ENCODE data around the gene CRNKL1. TPM values are rescaled to one million over a fixed set of nuclear protein-coding genes. Genes with fewer than 3 reads are reported as not detected.
A peak's percentile ranks its signal among the peaks of the same experiment; 100 is the strongest.
"Not testable (repeated sequence)": the region's sequence is repeated elsewhere in the genome, so short reads cannot be mapped to it uniquely, and the experiment has no call there.

Gene CRNKL1
- total RNA-seq, 1 donor: 33.7 TPM

DNA sequence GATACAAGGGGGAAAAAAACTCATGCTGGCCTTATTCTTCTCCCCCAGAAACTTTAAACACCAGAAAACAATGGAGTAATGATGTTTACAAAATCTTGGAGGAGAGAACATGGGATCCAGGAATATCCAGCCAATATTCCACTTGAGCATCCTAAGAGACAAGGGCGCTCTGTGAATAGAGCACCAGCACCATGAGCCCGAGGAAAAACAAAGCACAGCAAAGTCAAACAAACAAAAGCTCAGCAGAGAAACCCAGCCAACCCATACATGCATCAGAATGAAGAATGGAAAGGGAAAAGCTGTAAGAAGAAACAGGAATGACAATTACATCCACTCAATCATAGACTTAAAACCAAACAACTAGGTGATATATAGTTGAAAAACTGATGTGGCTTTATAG, 39.7 kb downstream of the CRNKL1 start:
- TF ChIP-seq, protein P1, sequence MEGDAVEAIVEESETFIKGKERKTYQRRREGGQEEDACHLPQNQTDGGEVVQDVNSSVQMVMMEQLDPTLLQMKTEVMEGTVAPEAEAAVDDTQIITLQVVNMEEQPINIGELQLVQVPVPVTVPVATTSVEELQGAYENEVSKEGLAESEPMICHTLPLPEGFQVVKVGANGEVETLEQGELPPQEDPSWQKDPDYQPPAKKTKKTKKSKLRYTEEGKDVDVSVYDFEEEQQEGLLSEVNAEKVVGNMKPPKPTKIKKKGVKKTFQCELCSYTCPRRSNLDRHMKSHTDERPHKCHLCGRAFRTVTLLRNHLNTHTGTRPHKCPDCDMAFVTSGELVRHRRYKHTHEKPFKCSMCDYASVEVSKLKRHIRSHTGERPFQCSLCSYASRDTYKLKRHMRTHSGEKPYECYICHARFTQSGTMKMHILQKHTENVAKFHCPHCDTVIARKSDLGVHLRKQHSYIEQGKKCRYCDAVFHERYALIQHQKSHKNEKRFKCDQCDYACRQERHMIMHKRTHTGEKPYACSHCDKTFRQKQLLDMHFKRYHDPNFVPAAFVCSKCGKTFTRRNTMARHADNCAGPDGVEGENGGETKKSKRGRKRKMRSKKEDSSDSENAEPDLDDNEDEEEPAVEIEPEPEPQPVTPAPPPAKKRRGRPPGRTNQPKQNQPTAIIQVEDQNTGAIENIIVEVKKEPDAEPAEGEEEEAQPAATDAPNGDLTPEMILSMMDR (IDR thresholded peaks at IDR 0.05; ENCODE audit: extremely low read depth, low read depth, low read length): no peak
- Histone ChIP-seq H3K4me2 (ENCODE audit: insufficient read depth, low read length) (no peak overlapping the region), H3K4me1 (ENCODE audit: insufficient read depth, low read length) (peaks cover 17% of the 10 kb centered on the region), H3K9me3 (ENCODE audit: low read depth, low read length) (no peaks in the 10 kb centered on the region), H3K27me3 (ENCODE audit: insufficient read depth, low read length) (no peaks in the 10 kb centered on the region), H2AFZ (ENCODE audit: low read length) (no peak overlapping the region), H3K36me3 (ENCODE audit: insufficient read depth, low read length) (no peaks in the 10 kb centered on the region), H3K4me3 (ENCODE audit: insufficient read depth, low read length) (no peak overlapping the region), H4K20me1 (ENCODE audit: insufficient read depth, low read length) (no peaks in the 10 kb centered on the region), H3K27ac (ENCODE audit: low read depth, low read length) (no peak overlapping the region), H3K79me2 (ENCODE audit: insufficient read depth, low read length) (peaks cover 4% of the 10 kb centered on the region)
- DNase-seq (ENCODE audit: insufficient read length, low spot score, missing footprints): no peak

DNA sequence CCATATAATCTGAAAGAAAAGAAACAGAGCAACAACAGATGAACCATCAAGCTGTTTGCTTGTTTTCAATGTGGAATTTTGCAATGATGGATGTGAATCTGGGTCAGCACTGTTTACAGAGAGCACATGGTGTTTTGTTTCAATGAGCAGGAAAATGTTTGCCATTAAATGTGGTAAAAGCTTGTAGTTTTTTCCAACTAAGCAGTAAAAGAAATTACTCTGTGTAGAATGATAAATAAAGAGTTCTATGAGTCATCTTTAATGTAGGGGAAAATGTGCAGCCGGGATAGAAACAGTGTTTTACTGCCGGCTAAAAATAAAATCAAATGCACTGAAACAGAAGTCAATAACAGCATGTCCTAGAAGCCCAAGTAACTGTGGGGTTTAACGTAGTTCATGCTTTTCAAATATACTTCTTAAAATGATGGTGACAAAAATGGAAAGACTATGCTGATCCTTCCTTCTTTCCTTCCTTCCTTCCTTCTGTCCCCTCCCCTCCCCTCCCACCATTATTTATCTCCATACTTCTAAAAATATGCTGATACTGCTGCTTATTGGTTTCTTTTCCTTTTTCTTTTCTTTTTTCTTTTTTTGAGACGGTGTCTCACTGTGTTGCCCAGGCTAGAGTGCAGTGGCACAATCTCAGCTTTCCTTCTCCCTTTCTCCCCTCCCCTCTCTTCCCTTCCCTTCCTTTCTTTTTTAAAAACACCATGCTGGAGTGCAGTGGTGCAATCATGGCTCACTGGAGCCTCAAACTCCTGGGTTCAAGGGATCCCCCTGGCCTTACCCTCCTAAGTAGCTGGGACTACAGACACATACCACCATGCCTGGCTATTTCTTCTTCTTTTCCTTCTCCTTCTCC, 41.4 kb downstream of the CRNKL1 start:
- TF ChIP-seq, protein P1 (IDR thresholded peaks at IDR 0.05; ENCODE audit: extremely low read depth, low read depth, low read length): no peak
- H3K4me3 ChIP-seq (ENCODE audit: insufficient read depth, low read length): peak overlapping the region; percentile 19
- H3K4me2 ChIP-seq (ENCODE audit: insufficient read depth, low read length): peak overlapping the region; percentile 61
- H3K27me3 ChIP-seq (ENCODE audit: insufficient read depth, low read length): no peaks in the 10 kb centered on the region
- DNase-seq (ENCODE audit: insufficient read length, low spot score, missing footprints): peak; percentile 76
- no peaks in the 10 kb centered on the region for H4K20me1 ChIP-seq (ENCODE audit: insufficient read depth, low read length)
- no peak overlapping the region for H3K27ac ChIP-seq (ENCODE audit: low read depth, low read length)
- no peaks in the 10 kb centered on the region for H3K9me3 ChIP-seq (ENCODE audit: low read depth, low read length)
- H3K36me3 ChIP-seq (ENCODE audit: insufficient read depth, low read length): no peaks in the 10 kb centered on the region
- H3K79me2 ChIP-seq (ENCODE audit: insufficient read depth, low read length): no peaks in the 10 kb centered on the region
- H2AFZ ChIP-seq (ENCODE audit: low read length): no peak overlapping the region
- H3K4me1 ChIP-seq (ENCODE audit: insufficient read depth, low read length): peaks cover 17% of the 10 kb centered on the region

DNA sequence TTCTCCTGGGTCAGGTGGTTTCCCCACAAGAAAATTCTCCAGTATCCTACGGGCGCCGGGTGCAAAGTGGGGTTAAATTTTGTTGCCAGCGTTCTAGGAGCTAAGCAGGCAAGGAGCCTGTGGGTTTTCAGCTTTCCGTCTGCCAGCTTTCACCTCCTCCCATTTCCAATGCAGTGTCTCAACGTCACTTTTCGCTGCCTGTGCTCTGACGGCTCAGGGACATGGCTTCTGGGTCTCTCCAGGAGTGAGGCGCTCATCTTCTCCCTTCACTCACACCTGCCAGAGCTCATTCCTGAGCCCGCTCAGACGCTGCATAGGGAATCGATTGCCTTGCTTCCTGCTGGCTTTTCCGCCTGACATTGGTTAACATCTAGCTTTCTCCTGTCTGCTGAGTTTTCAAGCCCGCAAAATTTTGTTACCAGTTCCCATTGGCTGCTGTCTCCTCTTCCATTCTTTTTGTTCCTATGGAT, 42.4 kb downstream of the CRNKL1 start:
- peaks cover 17% of the 10 kb centered on the region for H3K4me1 ChIP-seq (ENCODE audit: insufficient read depth, low read length)

DNA sequence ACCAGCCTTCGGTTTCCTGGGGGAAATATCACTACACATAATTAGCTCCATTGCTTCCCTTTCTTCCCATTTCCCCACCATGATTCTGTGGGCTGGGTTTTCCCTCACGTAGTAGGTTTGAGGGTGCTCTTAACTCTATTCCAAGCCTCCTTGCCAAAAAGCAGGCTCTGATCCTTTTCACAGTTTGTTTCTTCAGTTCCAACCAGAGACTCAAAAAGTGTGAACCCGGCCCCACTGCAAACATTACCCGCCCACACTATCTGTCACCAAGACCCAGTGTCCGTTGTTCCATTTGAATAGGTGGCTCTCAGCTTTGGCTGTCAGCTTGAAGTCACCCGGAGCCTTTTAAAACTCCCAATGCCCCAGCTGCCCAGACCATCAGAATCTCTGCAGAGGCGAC, 46.9 kb downstream of the CRNKL1 start:
- no peak overlapping the region for H3K27ac ChIP-seq (ENCODE audit: low read depth, low read length)

More for the DNA sequence above, 42.4 kb downstream of the CRNKL1 start:
- Histone ChIP-seq H3K79me2 (ENCODE audit: insufficient read depth, low read length) (no peaks in the 10 kb centered on the region), H4K20me1 (ENCODE audit: insufficient read depth, low read length) (no peaks in the 10 kb centered on the region), H3K4me3 (ENCODE audit: insufficient read depth, low read length) (no peak overlapping the region), H3K9me3 (ENCODE audit: low read depth, low read length) (no peaks in the 10 kb centered on the region), H2AFZ (ENCODE audit: low read length) (peak overlapping the region; percentile 39), H3K36me3 (ENCODE audit: insufficient read depth, low read length) (no peaks in the 10 kb centered on the region), H3K4me2 (ENCODE audit: insufficient read depth, low read length) (peak overlapping the region; percentile 60), H3K27ac (ENCODE audit: low read depth, low read length) (no peak overlapping the region), H3K27me3 (ENCODE audit: insufficient read depth, low read length) (no peaks in the 10 kb centered on the region)
- DNase-seq (ENCODE audit: insufficient read length, low spot score, missing footprints): no peak
- TF ChIP-seq, protein P1 (IDR thresholded peaks at IDR 0.05; ENCODE audit: extremely low read depth, low read depth, low read length): no peak

DNA sequence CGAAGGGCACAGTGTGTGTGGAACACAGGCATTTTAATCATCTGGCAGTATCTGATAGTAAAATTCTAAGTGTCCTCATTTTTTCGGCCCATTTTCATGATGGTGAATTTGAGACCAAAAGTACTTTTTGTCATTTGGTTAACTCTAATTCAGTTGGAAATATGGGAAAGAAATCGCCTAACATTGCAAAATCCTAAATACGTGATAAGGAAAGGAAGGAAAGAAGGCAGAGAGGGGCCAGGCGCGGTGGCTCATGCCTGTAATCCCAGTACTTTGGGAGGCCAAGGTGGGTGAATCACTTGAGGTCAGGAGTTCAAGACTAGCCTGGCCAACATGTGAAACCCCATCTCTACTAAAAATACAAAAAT, 48.3 kb downstream of the CRNKL1 start:
- not testable (repeated sequence) for DNase-seq (ENCODE audit: insufficient read length, low spot score, missing footprints); H3K9me3 ChIP-seq (ENCODE audit: low read depth, low read length); H3K27me3 ChIP-seq (ENCODE audit: insufficient read depth, low read length)
- H3K79me2 ChIP-seq (ENCODE audit: insufficient read depth, low read length): peaks cover 17% of the 10 kb centered on the region
- H3K4me1 ChIP-seq (ENCODE audit: insufficient read depth, low read length): peaks cover 28% of the 10 kb centered on the region
- peaks cover 18% of the 10 kb centered on the region for H4K20me1 ChIP-seq (ENCODE audit: insufficient read depth, low read length)
- H3K36me3 ChIP-seq (ENCODE audit: insufficient read depth, low read length): peaks cover 33% of the 10 kb centered on the region
- H2AFZ ChIP-seq (ENCODE audit: low read length): peak overlapping the region; percentile 2
- peak overlapping the region; percentile 60 for H3K4me3 ChIP-seq (ENCODE audit: insufficient read depth, low read length)
- H3K4me2 ChIP-seq (ENCODE audit: insufficient read depth, low read length): peak overlapping the region; percentile 63
- peak overlapping the region; percentile 36 for H3K27ac ChIP-seq (ENCODE audit: low read depth, low read length)

More for the DNA sequence above, 46.9 kb downstream of the CRNKL1 start:
- Histone ChIP-seq H2AFZ (ENCODE audit: low read length) (no peak overlapping the region), H3K36me3 (ENCODE audit: insufficient read depth, low read length) (peaks cover 19% of the 10 kb centered on the region), H3K4me3 (ENCODE audit: insufficient read depth, low read length) (no peak overlapping the region), H3K27me3 (ENCODE audit: insufficient read depth, low read length) (no peaks in the 10 kb centered on the region), H3K79me2 (ENCODE audit: insufficient read depth, low read length) (peaks cover 7% of the 10 kb centered on the region), H3K4me2 (ENCODE audit: insufficient read depth, low read length) (no peak overlapping the region), H4K20me1 (ENCODE audit: insufficient read depth, low read length) (peaks cover 11% of the 10 kb centered on the region), H3K9me3 (ENCODE audit: low read depth, low read length) (no peaks in the 10 kb centered on the region), H3K4me1 (ENCODE audit: insufficient read depth, low read length) (peaks cover 35% of the 10 kb centered on the region)
- TF ChIP-seq, protein P1 (IDR thresholded peaks at IDR 0.05; ENCODE audit: extremely low read depth, low read depth, low read length): no peak
- no peak for DNase-seq (ENCODE audit: insufficient read length, low spot score, missing footprints)

All from osteoblast (primary cell).